ENCODE measurements around the gene TMIGD1.
"Not testable (repeated sequence)": the region's sequence is repeated elsewhere in the genome, so short reads cannot be mapped to it uniquely, and the experiment has no call there.

TMIGD1 gene

DNA sequence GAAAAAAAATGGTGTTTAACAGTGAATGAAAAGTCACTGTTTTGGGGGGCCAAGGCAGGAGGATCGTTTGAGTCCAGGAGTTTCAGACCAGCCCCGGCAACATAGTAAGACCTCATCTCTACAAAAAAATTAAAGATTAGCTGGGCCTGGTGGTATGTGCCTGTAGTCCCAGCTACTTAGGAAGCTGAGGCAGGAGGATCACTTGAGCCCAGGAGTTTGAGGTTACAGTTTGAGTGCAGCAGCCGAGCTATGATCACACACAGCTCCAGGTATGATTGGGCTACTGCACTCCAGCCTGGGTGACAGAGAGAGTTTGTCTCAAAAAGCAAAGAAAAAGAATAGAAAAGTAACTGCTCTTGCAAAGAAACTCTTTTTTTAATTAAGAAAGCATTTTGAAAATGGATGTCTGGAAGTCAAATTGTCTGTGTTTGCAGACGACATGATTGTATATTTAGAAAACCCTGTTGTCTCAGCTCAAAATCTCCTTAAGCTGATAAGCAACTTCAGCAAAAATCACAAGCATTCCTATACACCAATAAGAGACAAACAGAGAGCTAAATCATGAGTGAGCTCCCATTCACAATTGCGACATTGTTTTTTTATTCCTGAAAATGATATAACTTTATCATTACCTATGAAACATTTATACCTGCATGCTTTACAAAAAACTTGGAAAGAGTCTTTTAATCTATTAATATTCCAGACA, 24.4 kb upstream of the TMIGD1 start:
- no peak for DNase-seq (ENCODE audit: extremely low read depth, low read depth)
- TF ChIP-seq, protein P1, sequence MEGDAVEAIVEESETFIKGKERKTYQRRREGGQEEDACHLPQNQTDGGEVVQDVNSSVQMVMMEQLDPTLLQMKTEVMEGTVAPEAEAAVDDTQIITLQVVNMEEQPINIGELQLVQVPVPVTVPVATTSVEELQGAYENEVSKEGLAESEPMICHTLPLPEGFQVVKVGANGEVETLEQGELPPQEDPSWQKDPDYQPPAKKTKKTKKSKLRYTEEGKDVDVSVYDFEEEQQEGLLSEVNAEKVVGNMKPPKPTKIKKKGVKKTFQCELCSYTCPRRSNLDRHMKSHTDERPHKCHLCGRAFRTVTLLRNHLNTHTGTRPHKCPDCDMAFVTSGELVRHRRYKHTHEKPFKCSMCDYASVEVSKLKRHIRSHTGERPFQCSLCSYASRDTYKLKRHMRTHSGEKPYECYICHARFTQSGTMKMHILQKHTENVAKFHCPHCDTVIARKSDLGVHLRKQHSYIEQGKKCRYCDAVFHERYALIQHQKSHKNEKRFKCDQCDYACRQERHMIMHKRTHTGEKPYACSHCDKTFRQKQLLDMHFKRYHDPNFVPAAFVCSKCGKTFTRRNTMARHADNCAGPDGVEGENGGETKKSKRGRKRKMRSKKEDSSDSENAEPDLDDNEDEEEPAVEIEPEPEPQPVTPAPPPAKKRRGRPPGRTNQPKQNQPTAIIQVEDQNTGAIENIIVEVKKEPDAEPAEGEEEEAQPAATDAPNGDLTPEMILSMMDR (IDR thresholded peaks at IDR 0.05; ENCODE audit: low read depth, low read length): no peak

DNA sequence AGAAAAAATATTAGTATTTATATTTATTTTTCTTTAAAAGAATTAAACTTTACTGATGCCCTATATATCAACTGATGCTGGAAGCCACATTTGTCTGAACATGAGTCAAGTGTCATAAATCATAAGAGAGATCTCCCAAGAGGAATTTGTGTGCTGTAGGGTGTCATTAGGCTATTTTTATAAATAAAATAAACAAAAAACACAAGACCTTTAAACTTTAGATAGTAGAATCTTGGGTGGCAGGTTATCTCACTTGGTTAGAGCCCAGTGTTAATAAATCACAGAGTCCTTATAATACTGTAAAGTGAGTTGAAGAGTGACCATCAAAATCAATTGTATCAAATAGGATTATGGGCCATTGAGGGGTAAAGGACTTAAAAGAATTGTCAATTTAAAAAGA, 23.6 kb upstream of the TMIGD1 start:
- no peak for DNase-seq (ENCODE audit: extremely low read depth, low read depth)
- TF ChIP-seq, protein P1 (IDR thresholded peaks at IDR 0.05; ENCODE audit: low read depth, low read length): no peak

DNA sequence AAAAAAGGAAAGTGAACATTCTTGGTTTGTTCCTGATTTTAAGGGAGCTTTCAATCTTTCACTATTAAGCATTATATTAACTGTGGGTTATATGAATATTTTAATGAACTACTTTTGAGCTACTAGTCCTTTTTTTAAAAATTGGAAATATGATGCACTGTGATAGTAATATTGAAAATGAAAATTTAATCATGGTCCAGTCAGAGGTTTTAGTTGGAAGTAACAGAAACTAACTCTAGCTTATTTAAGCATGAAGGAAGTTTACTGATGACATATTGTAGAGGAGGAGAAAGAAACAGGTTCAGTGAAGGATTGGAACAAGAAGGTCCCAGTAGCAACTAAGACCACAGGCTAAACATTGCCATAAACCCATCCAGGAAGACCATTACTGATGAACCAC, 20.8 kb upstream of the TMIGD1 start:
- no peak for DNase-seq (ENCODE audit: extremely low read depth, low read depth)
- TF ChIP-seq, protein P1 (IDR thresholded peaks at IDR 0.05; ENCODE audit: low read depth, low read length): no peak

DNA sequence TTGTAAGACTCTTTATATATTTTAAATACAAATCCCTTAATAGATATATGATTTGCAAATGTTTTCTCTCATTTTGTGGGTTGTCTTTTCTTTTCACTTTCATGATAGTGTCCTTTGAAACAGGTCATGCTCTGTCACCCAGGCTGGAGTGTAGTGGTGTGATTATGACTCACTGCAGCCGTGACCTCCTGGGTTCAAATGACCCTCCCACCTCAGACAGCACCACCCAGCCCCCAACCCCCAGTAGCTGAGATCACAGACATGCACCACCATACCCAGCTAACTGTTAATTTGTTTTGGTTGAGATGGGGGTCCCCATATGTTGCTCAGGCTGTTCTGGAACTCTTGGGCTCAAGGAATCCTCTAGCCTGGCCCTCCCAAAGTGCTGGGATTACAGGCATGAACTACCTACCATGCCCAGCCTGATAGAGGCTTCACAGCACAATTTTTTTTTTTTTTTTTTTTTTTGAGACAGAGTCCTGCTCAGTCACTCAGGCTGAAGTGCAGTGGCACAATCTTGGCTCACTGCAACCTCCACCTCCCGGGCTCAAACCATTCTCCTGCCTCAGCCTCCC, 18.5 kb upstream of the TMIGD1 start:
- TF ChIP-seq, protein P1 (IDR thresholded peaks at IDR 0.05; ENCODE audit: low read depth, low read length): no peak
- DNase-seq (ENCODE audit: extremely low read depth, low read depth): no peak

DNA sequence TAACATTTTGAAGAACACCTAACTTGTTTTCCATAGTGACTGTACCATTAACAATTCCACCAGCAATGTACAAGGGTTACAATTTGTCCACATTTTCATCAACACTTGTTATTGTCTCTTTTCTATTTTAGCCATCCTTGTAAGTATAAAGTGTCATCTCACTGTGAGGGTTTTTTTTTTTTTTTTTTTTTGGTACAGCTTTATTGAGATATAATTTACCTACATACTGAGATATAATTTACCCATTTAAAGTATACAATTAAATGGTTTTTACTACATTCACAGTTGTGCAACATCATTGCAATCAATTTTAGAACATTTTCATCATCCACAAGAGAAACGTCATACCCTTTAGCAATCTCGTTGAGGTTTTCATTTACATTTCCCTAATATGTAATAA, 17.9 kb upstream of the TMIGD1 start:
- DNase-seq (ENCODE audit: extremely low read depth, low read depth): no peak
- TF ChIP-seq, protein P1 (IDR thresholded peaks at IDR 0.05; ENCODE audit: low read depth, low read length): no peak

DNA sequence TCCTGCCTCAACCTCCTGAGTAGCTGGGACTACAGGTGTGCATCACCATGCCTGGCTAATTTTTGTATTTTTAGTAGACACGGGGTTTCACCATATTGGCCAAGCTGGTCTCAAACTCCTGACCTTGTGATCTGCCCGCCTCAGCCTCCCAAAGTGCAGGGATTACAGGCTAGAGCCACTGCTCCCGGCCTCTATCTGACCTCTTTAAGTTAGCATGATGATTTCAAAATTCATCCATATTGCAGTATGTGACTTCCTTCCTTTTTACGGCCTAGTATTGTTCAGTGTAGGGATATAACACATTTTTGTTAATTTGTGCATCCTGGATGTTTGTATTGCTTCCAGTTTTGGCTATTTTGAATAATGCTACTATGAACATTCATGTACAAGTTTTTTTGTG, 17.4 kb upstream of the TMIGD1 start:
- DNase-seq (ENCODE audit: extremely low read depth, low read depth): not testable (repeated sequence)

DNA sequence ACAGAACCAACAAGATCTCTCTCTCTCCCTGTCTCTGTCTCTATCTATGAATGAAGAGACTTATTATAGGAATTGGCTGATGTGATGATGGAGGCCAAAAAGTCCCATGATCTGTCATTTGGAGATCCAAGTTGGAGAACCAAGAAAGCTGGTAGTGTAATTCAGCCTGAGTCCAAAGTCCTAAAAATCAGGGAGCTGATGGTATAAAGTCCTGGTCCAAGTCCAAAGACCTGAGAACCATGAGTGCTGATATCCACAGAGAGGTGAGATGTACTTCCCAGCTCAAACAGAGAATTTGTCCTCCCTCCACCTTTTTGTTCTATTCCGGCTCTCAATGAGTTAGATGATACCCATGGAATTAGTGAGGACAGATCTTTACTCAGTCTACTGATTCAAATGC, 15.4 kb upstream of the TMIGD1 start:
- TF ChIP-seq, protein P1 (IDR thresholded peaks at IDR 0.05; ENCODE audit: low read depth, low read length): no peak
- no peak for DNase-seq (ENCODE audit: extremely low read depth, low read depth)

DNA sequence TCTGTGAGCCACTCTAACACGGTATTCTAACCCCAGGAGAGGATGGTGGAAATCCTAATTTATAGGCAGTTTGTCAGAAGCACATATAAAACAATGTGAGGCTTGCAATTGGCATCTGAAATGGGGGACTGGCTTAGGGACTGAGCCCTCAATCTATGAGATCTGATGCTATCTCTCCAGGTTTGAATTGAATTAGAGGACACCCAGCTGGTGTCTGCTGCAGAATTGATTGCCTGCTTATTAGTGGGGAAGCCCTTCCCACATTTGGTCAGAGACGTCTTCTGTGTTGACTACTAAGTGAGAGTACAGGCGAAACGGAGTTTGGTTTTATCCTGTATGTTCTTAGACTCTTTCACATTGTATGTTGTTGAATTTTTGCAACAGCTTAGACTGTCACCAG, 13.6 kb upstream of the TMIGD1 start:
- DNase-seq (ENCODE audit: extremely low read depth, low read depth): no peak
- TF ChIP-seq, protein P1 (IDR thresholded peaks at IDR 0.05; ENCODE audit: low read depth, low read length): no peak

Measured in AG09319 (cell line).